Spleen (tissue), 7 donors: ENCODE data around the gene DNM3.

Experiments
- POLR2A ChIP-seq, 3 donors: fragments of 450-650 bp; IDR thresholded peaks; one replicate each; pipeline ENCODE4 v1.5.1; 2017; ENCODE audit warnings: antibody characterized with exemption in 3 of 3, mild to moderate bottlenecking in 1 of 3
- POLR2AphosphoS5 ChIP-seq, 3 donors: sonication (generic); formaldehyde crosslinking; IDR thresholded peaks; one replicate each; pipeline ENCODE4 v1.5.1; 2017; ENCODE audit warnings: antibody characterized with exemption in 3 of 3
- TF ChIP-seq, protein P1 (sequence below), 11 experiments: fragments of 200-600 bp in 7 of 11; fragments of 450-650 bp in 4 of 11; sonication (generic) in 4 of 11; IDR thresholded peaks in 8 of 11; conservative IDR thresholded peaks in 3 of 11; 1 replicate in 7 of 11; 2 replicates in 4 of 11; pipeline versions ENCODE4 v1.4.0 to v1.8.0; 2016 to 2021; ENCODE audit warnings: antibody characterized with exemption in 11 of 11, inconsistent platforms in 4 of 11, mild to moderate bottlenecking in 1 of 11
- donor health status: DM: no; HTN: no; CAD: no; lungs with moderate emphysema.
- donor health status: DM: no; HTN: no; CAD: no.
- donor health status: DM: no; HTN: no; CAD: no.

GRCh38 chr1:172450524-172450885, 609.2 kb downstream of the DNM3 start:
- TF ChIP-seq, protein P1, sequence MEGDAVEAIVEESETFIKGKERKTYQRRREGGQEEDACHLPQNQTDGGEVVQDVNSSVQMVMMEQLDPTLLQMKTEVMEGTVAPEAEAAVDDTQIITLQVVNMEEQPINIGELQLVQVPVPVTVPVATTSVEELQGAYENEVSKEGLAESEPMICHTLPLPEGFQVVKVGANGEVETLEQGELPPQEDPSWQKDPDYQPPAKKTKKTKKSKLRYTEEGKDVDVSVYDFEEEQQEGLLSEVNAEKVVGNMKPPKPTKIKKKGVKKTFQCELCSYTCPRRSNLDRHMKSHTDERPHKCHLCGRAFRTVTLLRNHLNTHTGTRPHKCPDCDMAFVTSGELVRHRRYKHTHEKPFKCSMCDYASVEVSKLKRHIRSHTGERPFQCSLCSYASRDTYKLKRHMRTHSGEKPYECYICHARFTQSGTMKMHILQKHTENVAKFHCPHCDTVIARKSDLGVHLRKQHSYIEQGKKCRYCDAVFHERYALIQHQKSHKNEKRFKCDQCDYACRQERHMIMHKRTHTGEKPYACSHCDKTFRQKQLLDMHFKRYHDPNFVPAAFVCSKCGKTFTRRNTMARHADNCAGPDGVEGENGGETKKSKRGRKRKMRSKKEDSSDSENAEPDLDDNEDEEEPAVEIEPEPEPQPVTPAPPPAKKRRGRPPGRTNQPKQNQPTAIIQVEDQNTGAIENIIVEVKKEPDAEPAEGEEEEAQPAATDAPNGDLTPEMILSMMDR (IDR thresholded peaks at IDR 0.05 in 8 of 11, conservative IDR thresholded peaks at IDR 0.05 in 3 of 11), result no peak
- TF ChIP-seq POLR2A (IDR thresholded peaks at IDR 0.05) (no peak), POLR2AphosphoS5 (IDR thresholded peaks at IDR 0.05) (no peak)
